NCI-H2227 (cell line): Measurements from ENCODE around the gene VPS8.
"Not testable (repeated sequence)": the region's sequence is repeated elsewhere in the genome, so short reads cannot be mapped to it uniquely, and the experiment has no call there.

Experiments
- DNase-seq: peaks from one replicate; lab custom pipeline; 2025; ENCODE audit not compliant: unreplicated experiment; lab: John Stamatoyannopoulos, UW

The VPS8 gene

DNA sequence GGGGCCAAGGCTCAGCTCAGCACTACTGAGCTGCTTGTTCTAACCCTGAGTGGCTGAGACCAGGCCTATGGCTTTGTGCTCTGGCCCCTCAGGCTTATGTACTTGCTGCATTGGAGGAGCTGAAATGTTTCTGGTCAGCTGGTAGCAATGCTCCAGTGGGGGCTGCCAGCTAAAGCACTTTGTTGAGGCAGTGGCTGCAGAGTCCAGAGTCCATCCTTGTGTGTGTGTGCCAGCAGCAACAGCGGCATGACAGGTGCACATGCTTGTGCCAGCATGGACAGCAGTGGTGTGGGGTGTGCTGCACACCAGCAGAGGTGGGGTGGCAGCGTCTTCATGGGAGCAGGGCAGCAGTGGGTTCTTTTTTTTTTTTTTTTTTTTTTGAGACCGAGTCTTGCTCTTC lies 169.1 kb downstream of the VPS8 start:
- DNase-seq, result no peak

GRCh38 chr3:184982076-184982475 lies 170.1 kb downstream of the VPS8 start:
- DNase-seq, result no peak

GRCh38 chr3:184985586-184985985 lies 173.6 kb downstream of the VPS8 start:
- no peak for DNase-seq

GRCh38 chr3:184986366-184986889 lies 174.5 kb downstream of the VPS8 start:
- no peak for DNase-seq

- DNase-seq, result no peak
Observed at GRCh38 chr3:184993394-184993793, 181.4 kb downstream of the VPS8 start.

GRCh38 chr3:185003876-185004275 lies 191.9 kb downstream of the VPS8 start:
- not testable (repeated sequence) for DNase-seq

DNA sequence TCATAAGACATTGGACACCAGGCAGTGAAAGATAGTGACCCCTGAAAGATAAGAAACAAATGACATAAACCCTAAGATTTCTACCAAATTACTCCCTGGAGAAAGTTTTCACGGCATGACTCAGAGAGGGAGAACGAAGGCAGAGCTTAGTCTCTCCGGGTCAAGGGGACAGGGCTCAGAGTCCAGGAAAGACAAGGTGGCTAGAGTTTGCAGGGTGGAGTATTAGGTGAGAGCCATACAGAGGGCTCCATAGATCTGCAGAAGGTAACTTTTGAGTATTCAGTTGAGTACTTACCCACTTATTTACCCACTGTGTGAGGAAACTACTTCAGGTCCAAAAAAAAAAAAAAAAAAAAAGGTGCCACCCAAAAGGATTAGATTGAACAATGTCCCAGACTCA lies 197.7 kb downstream of the VPS8 start:
- no peak for DNase-seq

- DNase-seq, result not testable (repeated sequence)
Observed at GRCh38 chr3:185017584-185017983, 205.6 kb downstream of the VPS8 start.

DNA sequence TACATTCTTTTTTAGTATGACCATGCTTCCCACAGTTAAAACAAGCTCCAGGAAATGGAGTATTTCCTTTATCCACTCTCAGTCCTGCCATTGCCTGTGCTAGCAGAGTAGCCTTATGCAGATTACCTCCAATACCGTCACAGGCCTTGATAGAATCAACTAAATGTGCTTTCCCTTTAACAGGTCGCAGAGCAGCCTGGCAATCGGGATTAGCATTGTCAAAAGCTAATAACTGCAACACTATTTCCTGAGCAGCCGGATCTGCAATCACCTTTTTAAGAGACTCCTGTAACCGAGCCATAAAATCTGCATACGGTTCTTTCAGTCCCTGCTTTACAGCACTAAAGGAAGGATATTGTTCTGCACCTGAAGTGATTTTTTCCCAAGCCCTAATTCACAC lies 206.0 kb downstream of the VPS8 start:
- not testable (repeated sequence) for DNase-seq

- no peak for DNase-seq
Observed at GRCh38 chr3:185021256-185021655, 209.3 kb downstream of the VPS8 start.

DNA sequence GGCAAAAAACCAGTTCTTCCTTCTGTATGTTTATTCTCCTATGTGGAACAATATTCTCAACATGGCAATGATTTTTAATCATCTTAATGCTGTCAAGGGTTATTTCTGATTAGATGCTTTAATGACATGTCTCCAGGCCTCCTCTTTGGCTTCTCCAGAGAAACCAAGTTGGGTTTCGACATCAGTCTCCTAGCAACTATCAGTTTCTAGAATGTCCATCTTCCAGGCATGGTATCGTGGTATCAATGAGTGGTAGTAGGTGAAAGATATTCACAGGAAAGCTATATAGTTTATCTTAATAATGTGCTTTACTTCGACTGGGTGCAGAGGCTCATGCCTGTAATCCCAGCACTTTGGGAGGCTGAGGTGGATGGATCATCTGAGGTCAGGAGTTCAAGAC lies 212.4 kb downstream of the VPS8 start:
- DNase-seq, result no peak

DNA sequence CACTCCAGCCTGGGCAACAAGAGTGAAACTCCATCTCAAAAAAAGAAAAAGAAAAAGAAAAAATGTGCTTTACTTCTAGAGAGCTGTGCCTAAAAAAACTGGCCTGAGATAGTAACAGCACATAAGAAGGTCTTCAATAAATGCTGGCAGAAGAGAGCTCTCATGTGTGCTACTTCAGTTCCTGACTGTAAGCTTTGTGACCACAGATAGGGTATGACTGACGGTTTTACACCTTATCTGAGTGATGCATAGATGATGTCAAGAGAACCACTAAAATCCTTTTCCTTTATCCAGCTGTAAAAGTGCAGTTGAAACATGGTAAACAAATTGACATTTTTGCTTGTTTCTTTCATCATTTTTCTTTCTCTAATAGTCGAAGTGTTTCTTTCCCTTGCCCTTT lies 213.0 kb downstream of the VPS8 start:
- DNase-seq, result no peak

DNA sequence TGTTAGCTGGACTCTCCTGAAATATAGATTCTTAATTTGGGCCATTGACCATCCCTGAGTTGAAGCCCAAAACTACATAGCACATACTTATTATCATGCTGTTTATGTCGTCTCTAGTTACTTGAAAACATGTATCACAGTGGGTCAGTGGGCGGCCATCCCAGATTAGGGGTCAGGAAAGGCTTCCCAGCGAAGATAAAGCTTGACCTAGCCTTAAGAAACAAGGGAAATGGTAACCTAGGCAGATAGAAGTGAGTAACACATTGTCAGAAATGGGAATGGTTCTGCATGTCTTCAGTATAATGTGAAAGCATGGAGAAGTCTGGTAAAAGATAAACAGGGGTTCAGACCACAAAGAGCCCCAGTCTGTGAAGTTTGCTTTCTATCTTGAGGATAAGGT lies 216.2 kb downstream of the VPS8 start:
- no peak for DNase-seq

GRCh38 chr3:185029086-185029485 lies 217.1 kb downstream of the VPS8 start:
- no peak for DNase-seq

DNA sequence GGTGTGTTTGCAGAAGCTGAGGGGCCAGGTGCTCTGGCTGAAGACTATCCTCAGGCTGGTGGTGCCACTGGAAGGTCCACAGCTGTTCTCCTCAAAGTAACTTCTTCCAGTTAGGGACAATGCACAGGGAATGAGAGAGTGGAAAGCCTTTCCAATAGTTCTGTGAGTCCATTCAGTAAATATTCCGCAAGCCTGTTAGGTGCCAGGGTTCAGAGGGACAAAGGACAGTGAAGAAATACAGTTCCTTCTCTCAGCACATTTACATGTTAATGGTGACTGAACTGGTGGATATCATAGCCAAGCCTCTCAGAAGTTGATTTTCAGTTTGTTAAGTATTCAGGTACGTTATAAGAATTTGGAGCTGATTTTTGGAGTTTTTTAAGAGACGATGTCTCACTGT lies 218.4 kb downstream of the VPS8 start:
- no peak for DNase-seq

DNA sequence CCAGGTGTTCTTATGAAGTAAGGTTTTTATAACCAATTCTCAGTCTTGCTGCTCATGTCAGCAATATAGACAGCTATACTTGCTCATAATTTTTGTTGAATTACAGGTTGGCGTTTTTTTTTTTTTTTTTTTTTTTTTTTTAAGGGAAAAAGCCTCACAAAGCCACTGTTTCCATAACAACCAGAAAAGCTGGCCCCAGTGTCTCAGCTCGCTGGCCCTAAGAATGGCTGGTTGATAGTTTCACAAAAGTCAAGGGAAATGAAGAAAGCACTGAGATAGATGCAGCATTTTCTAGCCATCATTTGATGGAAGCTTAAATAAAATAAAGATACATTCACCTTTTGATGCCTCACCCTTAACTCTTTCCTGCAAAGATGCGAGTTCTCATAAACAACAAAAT lies 219.0 kb downstream of the VPS8 start:
- DNase-seq, result peak; percentile 14

DNA sequence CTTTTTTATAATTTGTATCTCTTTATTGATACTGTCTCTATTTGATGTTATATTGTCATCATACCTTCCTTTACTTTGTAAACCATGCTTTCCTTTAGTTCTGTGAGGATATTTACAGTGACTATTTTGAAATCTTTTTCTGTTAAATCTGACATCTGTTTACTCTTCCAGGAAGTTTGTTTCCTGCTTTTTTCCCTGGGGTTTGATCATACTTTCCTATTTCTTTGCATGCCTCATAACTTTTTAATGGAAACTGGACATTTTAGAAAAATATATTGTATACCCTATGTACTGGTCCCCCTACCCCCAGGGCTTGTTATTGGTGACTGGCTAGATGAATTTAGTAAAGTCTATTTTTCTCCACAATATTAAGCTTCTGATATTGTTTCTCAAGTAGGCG lies 225.8 kb downstream of the VPS8 start:
- no peak for DNase-seq

DNA sequence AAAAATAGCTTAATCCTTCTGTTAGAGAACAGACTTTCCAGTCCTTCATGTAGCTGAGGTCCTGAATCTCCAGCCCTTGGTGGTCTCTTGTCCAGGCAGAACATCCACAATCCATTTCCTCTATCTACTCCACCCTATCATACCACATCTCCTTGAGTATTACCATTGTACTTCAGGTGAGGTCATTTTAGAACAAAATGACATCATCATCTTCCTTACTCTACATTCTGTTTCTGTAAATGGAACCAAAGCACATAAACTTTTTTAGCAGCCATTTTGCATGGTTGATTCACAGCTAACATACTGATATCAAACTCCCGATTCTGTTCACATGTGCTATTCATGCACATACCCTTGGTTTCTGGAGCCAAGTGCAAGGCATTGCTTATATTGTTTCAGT lies 228.5 kb downstream of the VPS8 start:
- no peak for DNase-seq

DNA sequence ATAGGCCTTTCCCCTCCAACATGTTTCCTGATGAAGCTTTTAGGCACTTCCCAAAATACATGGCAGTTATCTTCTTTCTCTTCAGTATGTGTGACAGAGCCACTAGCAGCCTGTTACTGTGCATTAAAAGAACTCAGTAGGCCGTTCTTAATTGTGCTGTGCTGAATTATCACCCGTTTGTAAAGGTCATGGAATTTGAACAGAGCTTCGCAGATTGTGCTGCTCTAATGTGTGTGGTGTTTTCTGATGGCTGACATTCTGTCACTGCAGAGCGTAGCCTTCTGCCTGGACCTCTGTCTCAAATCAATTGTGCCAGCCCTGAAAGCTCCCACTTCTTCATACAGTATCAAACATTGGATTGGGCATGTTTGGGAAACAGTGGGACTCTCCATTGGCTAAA lies 229.6 kb downstream of the VPS8 start:
- no peak for DNase-seq

DNA sequence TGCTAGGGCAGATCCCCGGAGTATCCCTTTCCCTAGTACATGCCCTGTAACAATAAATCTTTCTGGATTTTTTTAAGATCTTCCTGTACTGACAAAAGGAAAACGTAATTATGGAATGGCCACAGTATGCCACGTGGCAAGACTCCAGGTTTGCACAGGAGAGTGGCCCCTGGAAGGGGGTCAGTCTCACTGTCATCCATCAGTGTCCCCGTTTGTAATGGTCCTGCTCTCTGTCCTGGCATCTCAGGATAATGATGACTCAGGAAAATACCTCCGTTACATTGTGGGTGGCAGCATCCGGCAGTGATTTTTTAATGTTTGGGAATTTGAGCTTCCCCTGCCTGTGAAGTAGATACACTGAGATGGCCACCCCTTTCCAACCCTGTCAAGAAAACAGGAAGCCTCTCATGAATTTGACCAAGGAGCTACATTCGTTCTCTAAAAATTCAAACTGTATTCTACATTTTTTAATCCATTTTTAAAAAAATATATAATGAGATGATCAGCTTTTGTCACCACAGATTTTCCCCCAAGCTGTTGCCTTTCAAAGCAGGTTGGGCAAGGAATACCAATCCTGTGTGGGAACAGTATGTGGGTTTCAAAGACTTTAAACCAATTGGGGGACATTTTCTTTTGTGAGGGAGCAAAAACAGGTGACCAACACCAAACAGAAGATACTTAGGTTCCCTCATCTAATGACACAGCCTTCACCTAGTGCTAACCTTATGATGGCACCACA lies 230.5 kb downstream of the VPS8 start:
- no peak for DNase-seq

DNA sequence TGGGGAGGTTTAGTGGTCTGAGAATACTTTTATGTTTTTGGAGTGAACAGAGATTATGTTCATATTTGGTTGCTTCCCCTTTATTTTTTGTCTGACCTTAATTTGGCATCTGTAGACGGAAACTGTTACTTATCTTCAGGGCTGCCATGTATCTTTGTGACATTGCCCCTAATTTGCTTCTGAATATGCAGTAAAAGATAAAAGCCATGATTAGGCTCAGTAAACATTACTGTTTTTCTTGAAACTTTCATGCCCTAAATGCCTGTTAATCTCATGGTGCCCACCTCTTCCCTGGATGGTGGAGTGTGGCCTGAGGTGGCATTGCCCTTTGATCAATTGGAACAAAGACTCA lies 234.2 kb downstream of the VPS8 start:
- no peak for DNase-seq

GRCh38 chr3:185046603-185047002 lies 234.6 kb downstream of the VPS8 start:
- DNase-seq, result no peak

- DNase-seq, result no peak
Observed at GRCh38 chr3:185049710-185050109, 237.7 kb downstream of the VPS8 start.
